Activated naive CD8-positive, alpha-beta T cell treated with anti-CD3 and anti-CD28 coated beads, Interleukin-2, amount 50 U/mL, for 24 hours (primary cell): ENCODE measurements around the gene NAA10.
A peak's percentile ranks its signal among the peaks of the same experiment; 100 is the strongest.

Experiments
- ATAC-seq: fragments of 150-1000 bp; cut with Tn5 transposase; one replicate; pipeline ENCODE4 v1.10.0; 2021
- DNase-seq: peaks from one replicate; pipeline ENCODE4 v3.0.0; 2021
- H3K27ac Mint-ChIP-seq: one replicate; pipeline ENCODE4 v1.8.0; 2021; ENCODE audit warnings: mild to moderate bottlenecking, mixed read lengths
- H3K27me3 Mint-ChIP-seq: one replicate; pipeline ENCODE4 v1.8.0; 2021; ENCODE audit warnings: mixed read lengths
- H3K36me3 Mint-ChIP-seq: one replicate; pipeline ENCODE4 v1.8.0; 2021; ENCODE audit warnings: low read depth, mixed read lengths
- H3K4me1 Mint-ChIP-seq: one replicate; pipeline ENCODE4 v1.8.0; 2021; ENCODE audit warnings: mixed read lengths
- H3K4me3 Mint-ChIP-seq: one replicate; pipeline ENCODE4 v1.8.0; 2021; ENCODE audit warnings: mild to moderate bottlenecking, moderate library complexity, mixed read lengths
- H3K9me3 Mint-ChIP-seq: one replicate; pipeline ENCODE4 v1.8.0; 2021; ENCODE audit warnings: mixed read lengths

Gene NAA10

DNA sequence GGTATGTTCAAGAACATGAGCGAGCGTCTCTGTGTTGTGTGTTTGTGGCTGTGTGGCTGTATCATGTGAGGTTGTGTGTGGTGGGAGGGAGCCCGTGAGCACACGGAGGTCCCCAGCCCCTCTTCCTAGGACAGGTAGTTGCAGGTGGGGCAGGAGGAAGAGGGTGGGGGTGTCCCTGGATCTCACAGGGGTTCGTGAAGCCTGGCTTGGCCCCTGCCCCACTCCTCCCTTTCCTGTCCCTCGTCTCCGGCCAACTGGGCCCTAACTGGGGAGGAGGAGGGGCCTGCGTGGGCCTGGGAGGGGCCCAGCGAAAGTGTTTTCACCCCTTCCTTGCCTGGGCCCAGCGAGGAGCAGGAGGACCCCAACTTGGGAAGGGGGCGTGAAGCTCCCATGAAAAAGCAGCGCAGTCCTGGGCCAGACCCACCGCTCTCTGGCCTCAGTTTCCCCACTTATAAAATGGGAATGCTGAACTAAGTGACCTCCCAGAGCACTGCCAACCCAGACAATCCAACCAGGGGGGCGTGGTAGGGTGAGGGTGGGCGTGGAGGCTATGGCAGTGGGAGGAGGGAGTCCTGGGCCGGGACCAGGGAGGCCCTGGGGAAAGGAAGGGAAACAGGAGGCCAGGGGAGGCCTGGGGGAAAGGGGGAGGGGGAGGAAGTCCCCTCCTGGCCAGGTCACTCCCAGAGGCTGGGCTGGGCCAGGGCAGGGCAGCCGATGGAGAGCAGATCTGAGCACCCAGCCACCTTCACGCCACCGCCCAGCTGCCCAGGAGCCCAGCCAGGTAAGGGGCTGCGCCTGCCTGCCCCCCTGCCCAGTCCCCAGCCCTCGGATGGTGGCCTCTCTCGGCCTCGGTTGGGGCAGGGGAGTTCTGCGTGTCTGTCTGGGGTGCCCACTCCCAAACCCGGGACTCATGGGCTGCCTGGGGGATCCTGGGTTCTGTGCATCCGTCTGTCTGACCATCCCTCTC, 30.6 kb downstream of the NAA10 start, which contains the start of gene AVPR2:
Gene AVPR2, plus strand, starts transcription at position 683 of the 967 bp plus-strand sequence. CDS start 473 bp downstream, outside the sequence.
- DNase-seq, result no peak
- Mint-ChIP-seq H3K4me3 (no peak within 1 kb of the TSS), H3K27ac (no peak within 1 kb of the TSS), H3K9me3 (no peaks in the 10 kb centered on the region), H3K27me3 (no peaks in the 10 kb centered on the region), H3K36me3 (no peaks in the 10 kb centered on the region), H3K4me1 (peaks cover 35% of the 10 kb centered on the region)
- ATAC-seq, result no peak

DNA sequence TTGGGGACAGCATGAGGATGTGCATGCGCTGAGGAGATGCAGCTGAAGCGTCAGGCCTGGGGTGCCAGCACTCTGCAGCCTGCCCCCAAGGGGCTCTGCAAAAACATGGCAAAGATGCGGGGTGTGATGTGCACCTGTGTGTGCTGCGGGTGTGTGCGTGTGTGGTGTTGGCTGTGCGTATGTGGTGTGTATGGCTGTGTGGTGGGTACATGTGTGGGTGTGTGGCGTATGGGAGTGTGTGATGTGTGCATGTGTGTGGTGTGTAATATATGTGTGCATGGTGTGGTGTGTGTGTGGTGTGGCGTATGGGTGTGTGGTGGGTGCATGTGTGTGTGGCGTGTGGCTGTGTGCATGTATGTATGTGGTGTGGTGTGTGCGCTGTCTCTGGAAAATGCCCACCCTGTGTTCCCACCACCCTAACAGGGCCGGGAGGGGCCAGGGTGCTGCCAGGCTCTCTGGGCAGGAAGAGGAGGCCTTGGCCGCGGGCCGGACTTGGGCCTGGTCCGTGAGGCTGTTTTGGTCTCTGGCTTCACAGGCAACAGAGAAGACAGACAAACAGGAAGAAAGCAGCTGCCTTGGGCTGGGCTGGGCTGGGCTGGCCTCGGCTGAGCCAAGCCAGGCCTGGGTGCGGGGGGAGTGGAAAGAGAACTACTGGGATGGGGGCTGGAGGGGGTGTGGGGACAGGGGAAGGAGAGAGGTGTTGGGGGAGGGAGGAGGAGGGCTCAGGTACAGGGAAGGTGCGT, 31.4 kb downstream of the NAA10 start:
- no peaks in the 10 kb centered on the region for H3K36me3 Mint-ChIP-seq
- H3K4me3 Mint-ChIP-seq, result no peak overlapping the region
- peak overlapping the region; percentile 2 for H3K27ac Mint-ChIP-seq
- no peaks in the 10 kb centered on the region for H3K9me3 Mint-ChIP-seq
- ATAC-seq (no peak), DNase-seq (no peak)
- H3K4me1 Mint-ChIP-seq, result peaks cover 35% of the 10 kb centered on the region
- H3K27me3 Mint-ChIP-seq, result no peaks in the 10 kb centered on the region

DNA sequence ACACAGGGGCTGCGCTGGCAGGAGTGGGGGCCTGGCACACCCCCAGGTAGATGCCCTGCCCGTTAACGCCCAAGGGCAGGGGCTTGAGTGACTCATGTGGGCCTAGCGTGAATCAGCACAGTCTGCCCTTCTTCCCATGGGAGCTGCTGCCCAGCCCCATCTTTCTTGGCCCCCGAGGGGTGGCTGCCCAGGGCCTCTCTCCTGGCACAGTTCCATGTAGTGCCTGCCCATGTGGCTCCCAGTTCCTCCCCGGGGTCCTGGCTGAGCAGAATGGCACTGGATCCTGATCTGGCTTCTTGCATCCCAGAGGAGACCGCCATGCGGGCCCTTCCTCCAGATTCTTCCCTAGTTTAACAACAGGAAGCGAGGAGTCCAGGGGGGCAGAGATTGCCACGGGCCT, 32.5 kb downstream of the NAA10 start:
- Mint-ChIP-seq H3K36me3 (no peaks in the 10 kb centered on the region), H3K27ac (no peak overlapping the region), H3K4me3 (no peak overlapping the region), H3K9me3 (no peaks in the 10 kb centered on the region), H3K4me1 (peaks cover 35% of the 10 kb centered on the region), H3K27me3 (no peaks in the 10 kb centered on the region)
- no peak for DNase-seq
- ATAC-seq, result no peak

DNA sequence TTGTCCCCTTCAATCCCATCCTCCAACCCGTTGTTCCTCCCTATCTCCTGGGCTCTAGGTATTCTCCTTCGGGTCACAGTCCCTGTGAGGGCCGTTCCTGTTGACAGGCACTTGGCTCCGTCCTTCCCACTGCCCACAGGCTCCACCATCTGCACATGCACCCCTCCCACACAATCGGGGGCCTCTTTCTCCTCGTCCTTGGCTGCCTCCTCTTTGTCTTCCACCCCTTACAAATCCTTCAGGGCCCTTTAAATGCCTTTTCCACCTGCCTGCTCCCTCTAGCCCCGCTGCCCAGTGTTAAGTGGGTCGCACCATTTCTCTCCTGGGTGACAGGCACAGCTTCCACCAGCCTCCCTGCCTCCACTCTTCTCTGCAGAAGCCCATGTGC, 33.1 kb downstream of the NAA10 start:
- no peaks in the 10 kb centered on the region for H3K9me3 Mint-ChIP-seq
- H3K36me3 Mint-ChIP-seq, result no peaks in the 10 kb centered on the region
- no peaks in the 10 kb centered on the region for H3K27me3 Mint-ChIP-seq
- ATAC-seq (no peak), DNase-seq (no peak)
- H3K4me1 Mint-ChIP-seq, result peaks cover 35% of the 10 kb centered on the region
- H3K4me3 Mint-ChIP-seq, result no peak overlapping the region
- H3K27ac Mint-ChIP-seq, result no peak overlapping the region

DNA sequence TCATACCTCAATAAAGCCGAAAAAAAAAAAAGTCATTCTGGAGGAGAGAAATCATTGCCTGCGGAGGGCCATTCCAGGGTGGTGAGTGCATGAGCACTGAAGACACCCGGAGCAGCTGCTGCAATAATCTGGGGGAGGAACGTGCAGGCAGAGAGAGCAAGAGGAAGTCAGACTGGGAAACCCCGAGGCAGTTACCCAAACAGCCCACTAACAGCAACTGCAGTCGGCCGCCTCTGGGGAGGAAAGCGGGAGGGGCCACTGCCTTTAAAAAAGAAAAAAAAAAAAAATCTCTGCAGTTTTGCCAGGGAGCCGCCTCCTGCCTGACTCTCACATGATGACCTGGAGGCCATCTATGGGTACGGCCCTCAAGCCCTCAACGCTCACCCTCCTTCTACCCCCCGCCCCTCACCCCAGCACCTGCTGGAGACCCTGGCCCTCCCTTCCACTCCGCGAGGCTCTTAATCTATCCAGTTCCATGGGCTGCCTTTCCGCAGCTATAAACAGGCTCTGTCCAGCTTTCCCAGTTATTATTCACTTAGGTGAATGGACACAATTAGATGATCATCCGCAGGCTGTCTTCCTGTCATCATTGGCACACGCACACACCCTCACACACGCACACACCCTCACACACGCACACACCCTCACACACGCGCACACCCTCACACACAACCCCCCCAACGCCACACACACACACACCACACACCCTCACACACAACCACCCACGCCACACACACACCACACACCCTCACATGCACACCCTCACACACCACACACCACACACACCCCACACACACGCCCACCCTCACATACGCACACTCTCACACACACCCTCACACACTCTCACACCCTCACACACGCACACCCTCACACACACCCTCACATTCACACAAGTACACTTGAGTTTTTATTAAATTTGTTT, 33.7 kb downstream of the NAA10 start:
- Mint-ChIP-seq H3K4me1 (peaks cover 32% of the 10 kb centered on the region), H3K27ac (peak overlapping the region; percentile 27), H3K4me3 (peak overlapping the region; percentile 45), H3K27me3 (no peaks in the 10 kb centered on the region), H3K9me3 (no peaks in the 10 kb centered on the region), H3K36me3 (no peaks in the 10 kb centered on the region)
- ATAC-seq (peak; percentile 78), DNase-seq (peak; percentile 55)

DNA sequence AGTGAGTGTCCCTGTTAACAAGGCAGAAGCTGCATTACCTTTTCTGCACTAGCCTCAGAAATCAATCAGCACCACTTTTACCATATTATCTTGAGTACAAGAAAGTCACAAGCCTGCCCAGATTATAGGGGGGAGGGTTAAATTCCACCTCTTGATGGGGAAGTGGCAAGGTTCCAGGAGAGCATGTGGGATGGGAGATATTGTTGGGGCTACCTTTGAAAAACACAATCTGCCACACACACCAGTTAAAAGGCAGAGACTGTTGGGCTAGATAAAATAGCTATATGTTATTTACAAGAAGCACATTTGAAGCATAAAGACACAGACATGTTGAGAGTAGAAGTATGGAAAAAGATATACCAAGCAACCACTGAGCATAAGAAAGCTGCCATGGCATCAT, 36.9 kb downstream of the NAA10 start:
- H3K4me1 Mint-ChIP-seq, result peaks cover 18% of the 10 kb centered on the region
- H3K27ac Mint-ChIP-seq, result no peak overlapping the region
- no peaks in the 10 kb centered on the region for H3K9me3 Mint-ChIP-seq
- no peak for ATAC-seq
- no peaks in the 10 kb centered on the region for H3K36me3 Mint-ChIP-seq
- H3K4me3 Mint-ChIP-seq, result no peak overlapping the region
- DNase-seq, result no peak
- H3K27me3 Mint-ChIP-seq, result no peaks in the 10 kb centered on the region

DNA sequence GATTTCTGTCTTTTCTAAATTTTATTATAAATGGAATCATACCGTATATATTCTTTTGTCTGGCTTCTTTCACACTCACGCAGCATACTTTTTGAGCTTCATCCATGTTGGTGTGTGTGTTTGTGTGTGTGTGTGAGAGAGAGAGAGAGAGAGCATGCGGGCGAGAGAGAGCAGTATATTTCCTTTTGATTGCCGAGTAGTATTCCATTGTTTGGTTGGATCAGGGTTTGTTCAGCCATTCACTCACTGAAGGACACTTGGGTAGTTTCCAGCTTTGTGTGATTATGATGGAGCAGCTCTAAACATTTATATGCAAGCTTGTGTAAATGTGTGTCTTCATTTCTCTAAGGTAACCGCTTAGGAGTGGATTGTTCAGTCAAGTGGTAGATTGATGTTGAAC, 45.7 kb downstream of the NAA10 start:
- H3K4me3 Mint-ChIP-seq, result no peak overlapping the region

DNA sequence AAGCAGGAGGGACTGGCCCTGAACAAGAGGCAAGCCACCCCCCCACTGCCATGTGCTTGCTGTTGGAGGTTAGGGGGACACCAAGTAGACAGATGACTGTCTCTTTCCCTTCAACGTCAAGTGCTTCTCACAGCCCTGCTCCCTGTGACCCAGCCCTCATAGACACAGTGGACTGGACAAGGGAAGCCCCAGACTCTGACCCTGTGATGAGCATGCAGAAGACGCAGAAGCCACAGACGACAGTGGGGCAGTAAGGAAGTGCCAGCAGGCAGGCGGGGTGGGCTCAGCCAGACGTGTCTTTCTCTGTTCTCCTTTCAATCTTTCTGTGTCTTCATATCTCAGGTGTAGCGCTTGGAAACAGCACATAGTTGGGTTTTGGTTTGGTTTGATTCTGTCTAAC, 46.5 kb downstream of the NAA10 start:
- Mint-ChIP-seq H3K36me3 (no peaks in the 10 kb centered on the region), H3K4me3 (no peak overlapping the region), H3K9me3 (no peaks in the 10 kb centered on the region), H3K27ac (no peak overlapping the region), H3K4me1 (no peaks in the 10 kb centered on the region), H3K27me3 (peaks cover 22% of the 10 kb centered on the region)
- ATAC-seq (peak; percentile 57), DNase-seq (no peak)

More for the DNA sequence above, 45.7 kb downstream of the NAA10 start:
- ATAC-seq, result no peak
- Mint-ChIP-seq H3K36me3 (no peaks in the 10 kb centered on the region), H3K4me1 (no peaks in the 10 kb centered on the region), H3K27ac (no peak overlapping the region), H3K9me3 (no peaks in the 10 kb centered on the region), H3K27me3 (peaks cover 22% of the 10 kb centered on the region)
- DNase-seq, result no peak

DNA sequence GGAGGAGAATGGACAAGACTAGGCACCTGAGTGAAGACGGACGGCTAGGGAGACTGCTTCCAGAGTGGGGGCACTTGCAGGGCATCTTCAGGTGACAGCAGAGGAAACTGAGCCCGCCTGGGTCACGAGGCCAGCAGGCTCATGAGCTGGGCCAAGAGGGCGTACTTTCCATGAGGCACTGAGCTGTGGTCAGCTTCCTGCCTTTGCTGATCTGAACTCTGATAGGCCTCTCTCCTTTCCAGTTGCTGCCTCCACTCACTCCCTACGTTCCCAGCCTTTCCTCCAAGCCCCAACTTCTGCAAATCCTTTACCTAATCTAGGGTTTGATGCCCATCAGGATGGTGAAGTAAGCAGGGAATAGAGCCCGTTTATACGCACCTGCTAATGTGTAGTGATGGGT, 47.5 kb downstream of the NAA10 start:
- Mint-ChIP-seq H3K27me3 (peaks cover 25% of the 10 kb centered on the region), H3K36me3 (no peaks in the 10 kb centered on the region), H3K9me3 (no peaks in the 10 kb centered on the region), H3K27ac (no peak overlapping the region), H3K4me3 (no peak overlapping the region), H3K4me1 (no peaks in the 10 kb centered on the region)
- DNase-seq, result no peak
- ATAC-seq, result no peak

DNA sequence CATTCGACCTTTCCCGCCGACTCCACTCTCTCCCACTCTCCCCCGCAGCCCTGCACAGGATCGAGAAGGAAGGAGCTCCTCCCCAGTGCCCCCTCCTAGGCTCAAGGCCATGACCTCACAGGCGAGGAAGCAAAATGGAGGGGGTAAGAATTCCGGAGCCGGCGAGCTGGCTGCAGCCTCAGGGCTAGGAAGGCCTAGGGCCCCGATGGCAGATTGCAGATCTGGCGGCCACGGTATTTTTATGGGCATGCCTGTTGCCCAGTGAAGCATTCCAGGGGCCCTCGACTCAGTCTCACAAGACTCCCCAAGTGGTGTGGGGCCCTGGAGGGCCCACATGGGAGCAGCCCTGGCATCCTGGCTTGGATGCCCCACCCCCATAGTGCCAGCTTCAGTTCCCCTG, 47.9 kb downstream of the NAA10 start:
- no peak for ATAC-seq
- no peaks in the 10 kb centered on the region for H3K4me1 Mint-ChIP-seq
- DNase-seq, result no peak

DNA sequence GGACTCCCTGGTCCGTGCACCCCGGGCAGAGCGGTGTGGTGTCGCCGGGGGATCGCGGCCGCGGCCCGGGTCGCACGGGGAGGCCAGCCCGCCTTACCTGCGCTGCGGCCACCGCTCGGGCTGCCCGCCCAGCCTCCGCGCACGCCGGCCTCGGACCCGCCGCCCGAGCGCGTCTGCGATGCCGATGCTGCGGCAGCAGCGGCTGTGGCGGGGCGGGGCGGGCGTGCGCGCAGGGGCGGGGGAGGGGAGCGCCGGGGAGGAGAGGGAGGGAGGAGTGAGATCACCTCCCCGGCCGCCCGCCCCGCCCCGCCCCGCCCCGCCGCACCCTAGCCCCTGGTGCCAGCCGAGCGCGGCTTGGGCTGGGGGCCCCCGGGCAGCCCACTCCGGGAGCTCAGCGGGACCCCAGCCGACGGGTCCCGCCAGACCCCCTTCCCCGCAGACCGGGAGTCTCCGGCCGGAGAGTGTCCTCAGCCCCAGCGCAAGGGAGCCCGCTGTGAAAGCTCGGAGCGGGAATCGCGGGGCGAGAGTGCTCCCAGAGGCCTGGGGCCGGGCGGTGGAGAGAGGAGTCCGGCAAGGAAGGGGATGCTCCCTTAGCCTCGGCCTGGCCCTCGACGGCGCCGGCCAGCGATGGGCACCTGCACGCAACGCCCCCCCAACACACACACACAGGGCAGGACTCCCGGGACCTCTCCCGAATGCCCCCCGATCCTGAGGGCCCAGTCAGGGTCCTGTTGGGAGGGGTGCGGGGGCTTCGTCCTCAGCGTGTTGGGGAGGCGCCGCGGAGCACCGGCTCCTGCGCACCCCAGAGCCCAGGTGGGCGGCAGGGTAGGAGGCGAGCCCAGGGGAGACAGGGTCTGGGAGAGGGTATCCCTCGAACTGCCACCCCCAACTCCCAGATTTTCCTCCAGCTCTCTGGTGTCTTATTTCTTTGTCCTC, 48.6 kb downstream of the NAA10 start, which contains the start of gene L1CAM:
Gene L1CAM, minus strand, starts transcription at position 206 of the 936 bp plus-strand sequence. CDS start 10,337 bp downstream, outside the sequence.
- Mint-ChIP-seq H3K27ac (no peak within 1 kb of the TSS), H3K9me3 (no peaks in the 10 kb centered on the region), H3K4me3 (no peak within 1 kb of the TSS), H3K27me3 (peaks cover 27% of the 10 kb centered on the region), H3K4me1 (no peaks in the 10 kb centered on the region), H3K36me3 (no peaks in the 10 kb centered on the region)
- DNase-seq (no peak), ATAC-seq (no peak)

More for the DNA sequence above, 47.9 kb downstream of the NAA10 start:
- Mint-ChIP-seq H3K27ac (no peak overlapping the region), H3K9me3 (no peaks in the 10 kb centered on the region), H3K36me3 (no peaks in the 10 kb centered on the region), H3K4me3 (no peak overlapping the region), H3K27me3 (peaks cover 27% of the 10 kb centered on the region)

DNA sequence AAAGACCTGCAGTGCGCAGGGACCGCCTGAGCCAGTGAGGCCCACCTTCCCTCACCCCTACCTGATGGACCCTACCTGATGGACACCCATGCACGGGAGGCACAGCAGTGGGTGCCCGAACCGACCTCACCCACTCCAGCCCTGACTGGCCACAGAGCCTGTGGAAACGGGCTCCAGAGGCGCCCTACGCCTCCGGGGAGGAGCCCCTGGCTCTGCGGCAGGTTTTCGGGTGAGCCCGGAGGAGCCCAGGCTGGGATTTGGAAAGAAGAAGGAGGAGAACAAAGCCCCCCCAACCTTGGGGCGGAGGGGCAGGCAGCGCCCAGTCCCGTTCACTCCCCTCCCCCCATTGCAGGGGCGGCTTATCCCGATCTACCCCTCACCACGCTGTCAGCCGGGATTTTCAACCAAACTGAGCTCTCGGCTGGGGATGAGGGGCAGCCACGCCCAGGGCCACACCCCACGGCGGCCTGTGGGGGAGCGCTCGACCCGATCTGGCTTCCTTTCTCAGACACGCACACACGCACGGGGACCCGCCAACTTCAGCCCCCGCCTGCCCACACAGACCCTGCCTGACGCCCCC, 49.5 kb downstream of the NAA10 start:
- Mint-ChIP-seq H3K36me3 (no peaks in the 10 kb centered on the region), H3K4me3 (no peak overlapping the region), H3K27me3 (peaks cover 32% of the 10 kb centered on the region), H3K9me3 (no peaks in the 10 kb centered on the region), H3K4me1 (no peaks in the 10 kb centered on the region), H3K27ac (no peak overlapping the region)
- DNase-seq, result no peak
- ATAC-seq, result no peak

DNA sequence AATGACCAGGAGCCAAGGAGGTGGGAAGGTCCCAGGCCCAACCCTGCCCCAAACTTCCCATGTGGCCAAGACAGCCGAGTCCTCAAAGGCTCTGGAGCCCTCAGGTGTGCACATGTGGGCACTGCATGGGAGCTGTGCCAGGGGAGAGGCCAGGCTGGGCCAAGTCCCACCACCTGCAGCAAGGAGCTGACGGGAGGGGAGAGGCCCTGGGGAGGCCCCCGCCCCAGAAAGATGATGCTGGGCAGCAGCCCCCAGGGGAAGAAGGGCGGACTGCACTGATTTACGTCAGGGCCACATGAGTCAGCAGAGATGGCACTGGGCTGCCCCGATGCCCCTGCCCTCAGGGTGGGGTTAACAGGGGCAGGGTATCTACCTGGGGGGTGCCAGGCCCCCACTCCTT, 50.2 kb downstream of the NAA10 start:
- Mint-ChIP-seq H3K4me1 (no peaks in the 10 kb centered on the region), H3K27me3 (peaks cover 34% of the 10 kb centered on the region), H3K36me3 (no peaks in the 10 kb centered on the region), H3K9me3 (no peaks in the 10 kb centered on the region), H3K27ac (no peak overlapping the region), H3K4me3 (no peak overlapping the region)
- ATAC-seq, result peak; percentile 51
- DNase-seq, result no peak
